Stimulated activated CD8-positive, alpha-beta memory T cell treated with anti-CD3 and anti-CD28 coated beads, Interleukin-15, amount 100 ng/mL, for 4 hours (primary cell): ENCODE results near the gene HIVEP1.
"Not testable (repeated sequence)": the region's sequence is repeated elsewhere in the genome, so short reads cannot be mapped to it uniquely, and the experiment has no call there.

Source experiments
- DNase-seq, 2 donors: peaks; one replicate each; pipeline ENCODE4 v3.0.0-alpha.2; 2020; ENCODE audit warnings: low read depth in 2 of 2

HIVEP1 gene

DNA sequence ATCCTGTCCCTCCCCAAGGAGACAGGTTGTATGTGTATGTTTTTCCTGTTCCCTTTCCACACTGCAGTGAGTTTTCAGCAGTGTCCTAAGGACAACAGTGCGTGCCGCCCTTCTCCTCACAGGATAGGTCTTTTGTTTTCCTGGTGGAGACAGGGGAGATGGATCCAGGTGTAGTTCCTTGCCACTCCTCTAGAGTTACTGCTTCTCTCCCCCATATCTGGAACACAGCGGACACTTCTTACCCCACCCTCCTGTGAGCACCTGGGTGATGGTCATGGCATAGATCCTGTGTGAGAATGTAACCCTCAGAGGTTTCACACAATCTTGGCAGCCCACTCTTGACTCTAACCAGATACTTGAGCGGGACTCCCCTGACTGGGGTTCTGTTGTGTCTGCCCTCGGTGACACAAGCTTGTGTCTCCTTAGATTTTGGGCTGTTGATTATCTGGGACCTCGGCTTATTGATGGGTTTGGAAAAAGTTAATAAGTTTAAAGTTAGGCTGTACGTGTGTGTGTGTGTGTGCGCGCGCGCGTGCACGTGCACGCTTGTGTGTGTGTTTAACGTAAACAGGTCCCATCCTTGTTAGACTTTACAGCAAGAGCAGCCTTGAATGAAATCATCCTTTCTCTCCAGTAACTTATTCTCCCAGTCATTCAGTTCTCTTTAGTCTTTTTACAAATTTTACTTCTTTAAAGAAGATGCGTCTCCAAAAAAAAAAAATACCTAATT is 146.7 kb downstream of the HIVEP1 start:
- DNase-seq, result no peak

DNA sequence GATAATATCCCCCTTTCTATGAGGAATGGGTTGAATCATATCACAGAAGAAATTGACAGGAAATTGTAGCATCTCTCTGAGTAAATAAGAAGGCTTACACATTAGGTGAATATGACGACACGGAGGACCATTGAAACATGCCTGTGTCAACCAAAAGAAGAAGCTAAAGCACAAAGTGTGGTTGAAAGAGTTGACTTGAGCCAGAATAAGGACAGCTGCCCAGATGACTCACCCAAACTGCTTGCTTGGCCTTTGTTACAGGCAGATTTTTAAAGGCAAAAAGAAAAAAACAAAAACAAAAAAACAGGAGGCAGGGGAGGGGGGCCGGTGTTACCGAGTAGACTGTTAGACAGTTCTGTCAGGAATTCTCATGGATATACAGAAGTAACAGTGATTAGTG is 148.2 kb downstream of the HIVEP1 start:
- DNase-seq, result no peak

DNA sequence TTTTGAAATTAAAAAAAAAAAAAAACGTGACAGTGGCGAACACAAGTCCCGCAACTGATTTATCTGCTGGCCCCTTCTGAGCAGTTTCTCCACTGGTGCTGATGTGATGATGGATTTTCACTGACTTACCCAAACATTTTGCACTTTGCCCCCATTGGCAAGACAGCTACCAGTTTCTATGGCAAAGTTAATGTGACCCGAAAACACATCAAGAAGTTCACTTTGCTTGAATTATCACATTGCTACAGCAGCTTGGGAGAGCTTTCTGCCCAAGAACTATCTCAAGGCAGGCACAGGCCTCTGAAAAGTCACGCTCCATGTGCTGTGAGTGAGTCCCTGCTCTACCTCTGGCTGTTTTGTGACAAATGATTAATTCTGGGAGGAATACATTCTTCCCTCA is 150.1 kb downstream of the HIVEP1 start:
- no peak for DNase-seq

DNA sequence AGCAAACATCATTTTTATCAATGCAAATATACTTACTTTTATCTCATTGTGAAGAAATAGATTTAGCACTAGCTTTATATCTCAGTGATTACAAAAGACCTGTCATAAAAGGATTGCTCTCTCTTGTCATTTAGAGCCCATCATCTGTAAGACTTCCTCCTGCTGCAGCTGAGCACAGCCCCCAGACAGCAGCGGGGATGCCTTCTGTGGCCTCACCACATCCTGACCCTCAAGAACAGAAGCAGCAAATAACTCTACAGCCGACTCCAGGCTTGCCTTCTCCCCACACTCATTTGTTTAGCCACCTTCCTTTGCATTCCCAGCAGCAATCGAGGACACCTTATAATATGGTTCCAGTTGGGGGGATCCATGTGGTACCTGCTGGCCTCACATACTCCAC is 151.0 kb downstream of the HIVEP1 start:
- DNase-seq, result no peak

- DNase-seq, result no peak
Measured at GRCh38 chr6:12163744-12164507, 151.8 kb downstream of the HIVEP1 start.

- DNase-seq, result no peak
Measured at GRCh38 chr6:12164508-12164770, 152.3 kb downstream of the HIVEP1 start.

DNA sequence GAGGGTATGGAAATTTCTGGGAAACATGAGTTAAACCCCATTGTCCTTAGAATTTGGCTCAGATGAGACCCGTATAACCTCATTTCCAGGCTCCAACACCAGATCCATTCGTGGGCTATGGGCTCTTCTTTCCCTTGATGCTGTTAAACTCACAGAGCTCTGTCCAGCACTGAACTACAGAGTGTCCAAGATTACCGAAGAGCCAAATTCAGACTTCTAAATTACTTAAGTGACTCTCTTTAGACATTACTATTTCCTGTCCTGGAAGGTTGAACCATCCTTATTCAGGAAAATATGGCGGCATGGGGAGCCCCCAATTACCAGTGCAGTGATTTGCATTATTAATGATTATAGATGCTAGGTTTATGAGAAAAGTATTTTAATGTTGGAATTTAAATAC is 153.2 kb downstream of the HIVEP1 start:
- no peak for DNase-seq

DNA sequence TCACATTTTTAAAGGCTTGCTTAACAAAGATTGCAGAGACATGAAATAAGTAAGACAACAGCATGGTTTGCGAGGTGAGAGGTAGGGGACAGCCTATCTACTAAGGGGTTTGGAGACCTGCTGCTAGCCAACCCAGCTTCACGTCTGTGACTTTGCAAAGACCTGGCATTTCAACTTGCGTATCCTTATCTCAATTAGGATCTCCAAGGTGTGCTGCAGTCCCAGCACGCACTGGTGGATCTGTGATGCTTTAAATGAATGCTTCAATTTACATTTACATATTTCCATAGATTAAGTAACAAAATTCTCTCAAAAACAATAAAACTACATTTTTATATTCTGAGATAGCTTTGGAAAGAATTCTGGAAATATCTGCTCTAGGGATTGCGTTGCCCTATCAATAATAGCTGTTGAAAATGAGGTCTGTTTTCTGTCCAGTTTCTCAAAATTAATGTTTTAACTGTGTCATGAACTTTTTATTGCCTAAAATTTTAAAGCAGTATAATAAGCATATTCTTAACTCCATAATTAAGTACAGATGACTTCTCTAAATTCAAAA is 153.7 kb downstream of the HIVEP1 start:
- DNase-seq, result no peak

DNA sequence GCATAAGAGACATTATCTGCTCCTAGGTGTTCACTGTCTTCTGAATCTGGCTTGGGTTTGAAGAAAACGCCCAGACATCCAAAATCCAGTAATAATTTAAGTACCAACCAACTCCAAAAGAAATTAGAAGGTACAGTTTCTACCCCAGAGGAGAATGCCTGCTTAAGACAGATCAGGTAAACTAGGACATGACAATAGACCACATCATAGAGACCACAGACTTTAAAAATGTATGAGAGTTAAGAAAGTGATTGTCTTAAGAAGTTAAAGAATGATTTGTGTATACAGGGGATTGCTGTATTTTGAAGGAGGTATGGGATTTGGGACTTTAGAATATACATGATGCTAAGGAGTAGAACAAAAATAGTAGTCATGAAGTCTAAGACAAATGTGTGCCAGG is 157.3 kb downstream of the HIVEP1 start:
- no peak for DNase-seq

- no peak for DNase-seq
Measured at GRCh38 chr6:12170351-12171092, 158.4 kb downstream of the HIVEP1 start.

DNA sequence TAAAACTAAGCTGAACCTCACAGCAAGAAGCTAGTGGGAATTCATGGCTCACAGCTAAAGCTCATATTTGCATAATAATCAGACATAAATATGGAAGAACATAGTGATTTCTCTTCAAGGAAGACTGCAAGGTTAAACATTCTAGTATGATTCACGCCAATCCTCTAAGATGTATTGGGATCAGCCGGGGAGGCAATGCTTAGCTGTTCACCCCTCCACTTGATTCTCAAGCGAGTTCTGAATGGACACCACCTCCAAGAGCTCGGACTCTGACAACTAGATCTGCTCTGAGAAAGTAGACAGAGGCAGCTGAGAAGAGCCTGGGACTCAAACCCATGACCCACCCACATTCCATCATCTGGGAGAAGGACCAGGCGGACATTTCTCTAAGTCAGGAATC is 159.6 kb downstream of the HIVEP1 start:
- DNase-seq, result no peak

DNA sequence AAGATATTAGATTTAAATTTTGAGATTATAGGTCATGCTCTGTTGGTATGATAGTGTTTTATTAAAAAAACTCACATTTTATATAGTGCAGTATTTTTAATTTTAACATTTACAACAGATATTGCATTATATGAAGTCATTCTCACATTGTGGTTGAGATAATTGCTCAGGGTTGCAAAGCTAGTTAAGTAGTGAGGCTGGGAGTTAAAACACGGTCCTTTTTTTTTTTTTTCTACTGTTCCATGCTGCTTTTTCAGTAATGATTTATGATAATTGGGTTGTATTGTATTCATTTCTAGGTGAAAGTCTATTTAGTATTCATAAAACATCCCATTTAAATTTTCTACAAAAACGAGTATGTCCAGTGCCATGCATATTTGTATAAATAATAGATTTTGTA is 160.5 kb downstream of the HIVEP1 start:
- DNase-seq, result no peak

DNA sequence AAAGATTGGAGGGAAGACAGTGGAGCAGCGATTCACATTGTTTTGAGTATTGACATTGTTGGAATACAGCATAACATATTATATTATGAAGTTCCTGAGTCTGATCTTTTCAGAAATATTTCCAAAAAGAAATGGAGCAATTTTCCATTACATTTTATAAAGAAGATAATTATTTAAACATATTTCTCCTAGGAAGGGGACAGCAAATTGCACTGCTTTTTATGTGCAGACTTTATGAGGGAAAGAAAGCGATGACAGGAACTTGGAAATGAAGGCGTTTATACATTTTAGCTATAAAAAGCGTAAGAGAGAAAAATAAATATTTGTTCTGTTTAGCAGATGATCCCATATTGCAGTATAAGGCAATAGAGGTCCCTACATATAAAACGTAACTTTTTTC is 161.1 kb downstream of the HIVEP1 start:
- no peak for DNase-seq

- no peak for DNase-seq
Measured at GRCh38 chr6:12173661-12174060, 161.5 kb downstream of the HIVEP1 start.

- no peak for DNase-seq
Measured at GRCh38 chr6:12174878-12175277, 162.8 kb downstream of the HIVEP1 start.

- no peak for DNase-seq
Measured at GRCh38 chr6:12175626-12176025, 163.5 kb downstream of the HIVEP1 start.

DNA sequence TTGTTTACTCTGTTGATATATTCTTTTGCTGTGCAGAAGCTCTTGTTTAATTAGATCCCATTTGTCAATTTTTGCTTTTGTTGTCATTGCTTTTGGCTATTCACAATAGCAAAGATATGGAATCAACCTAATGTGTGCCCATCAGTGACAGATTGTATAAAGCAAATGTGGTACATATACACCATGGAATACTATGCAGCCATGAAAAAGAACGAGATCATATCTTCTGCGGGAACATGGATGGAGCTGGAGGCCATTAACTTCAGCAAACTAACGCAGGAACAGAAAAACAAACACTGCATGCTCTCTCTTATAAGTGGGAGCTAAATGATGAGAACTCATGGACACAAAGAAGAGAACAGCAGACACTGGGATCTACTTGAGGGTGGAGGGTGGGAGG is 164.7 kb downstream of the HIVEP1 start:
- not testable (repeated sequence) for DNase-seq

GRCh38 chr6:12178521-12178920 is 166.4 kb downstream of the HIVEP1 start:
- no peak for DNase-seq

DNA sequence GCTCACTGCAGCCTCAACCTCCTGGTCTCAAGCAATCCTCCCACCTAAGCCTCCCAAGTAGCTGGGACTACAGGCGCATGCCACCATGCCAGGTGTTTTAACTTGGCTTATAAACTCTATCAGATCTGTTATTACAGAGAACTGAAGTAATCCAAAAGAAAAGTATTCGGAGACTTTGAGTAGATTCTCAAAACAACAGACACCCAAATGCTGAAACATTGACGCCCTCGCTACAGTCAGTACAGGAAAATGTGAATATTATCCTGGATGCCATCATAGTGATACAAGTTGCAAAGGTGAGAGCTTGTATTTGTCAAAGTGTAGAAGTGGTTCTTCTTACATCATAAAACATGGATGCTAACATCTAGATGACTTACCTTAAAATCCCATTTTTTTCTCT is 169.4 kb downstream of the HIVEP1 start:
- no peak for DNase-seq

GRCh38 chr6:12182676-12183075 is 170.6 kb downstream of the HIVEP1 start:
- no peak for DNase-seq

DNA sequence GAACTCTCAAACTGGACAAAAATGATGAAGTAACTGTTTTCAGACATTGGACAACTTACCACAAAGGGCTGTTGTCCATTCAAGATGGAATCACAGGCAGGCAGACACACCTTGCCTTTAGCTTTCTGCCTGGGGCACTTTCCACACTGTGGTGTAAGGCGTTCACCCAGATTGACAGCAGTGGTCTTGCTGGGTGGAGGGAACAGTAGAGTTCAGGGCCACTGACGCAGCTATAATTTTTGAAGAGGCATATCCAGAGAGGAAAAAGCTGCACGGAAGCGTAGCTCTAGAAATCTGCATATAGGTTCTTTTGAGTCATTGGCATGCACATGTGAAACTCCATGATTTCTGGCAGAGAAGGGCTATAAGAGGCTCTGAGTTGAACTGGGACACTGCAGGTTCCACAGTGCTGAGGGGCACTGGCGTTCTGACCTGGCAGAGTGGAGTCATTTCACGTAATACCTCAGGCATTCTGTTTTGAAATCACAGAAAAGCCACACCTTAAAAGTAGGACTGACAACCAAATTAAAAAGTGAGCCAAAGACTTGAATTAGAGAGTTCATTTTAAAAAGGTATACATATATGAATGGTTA is 173.1 kb downstream of the HIVEP1 start:
- no peak for DNase-seq

DNA sequence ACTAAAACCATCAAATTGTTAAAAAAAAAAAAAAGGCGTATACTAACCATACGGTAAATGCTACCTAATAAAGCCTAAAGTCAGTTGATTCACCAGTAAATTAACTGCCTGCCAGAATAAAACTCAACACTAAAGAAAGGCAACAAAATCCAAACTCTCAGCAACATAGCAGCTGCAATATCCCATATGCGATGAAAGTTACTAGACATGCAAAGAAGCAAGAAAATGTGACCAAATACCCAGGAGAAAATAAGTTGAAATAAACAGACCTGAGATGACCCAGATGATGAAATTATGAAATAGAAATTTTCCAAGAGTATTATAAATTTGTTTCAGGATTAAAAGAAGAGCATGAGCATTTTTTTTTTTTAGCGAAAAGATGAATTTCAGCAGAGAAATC is 174.4 kb downstream of the HIVEP1 start:
- DNase-seq, result no peak
